T-helper 2 cell treated with Interferon-gamma antibody and Interleukin-4, amounts not matched to agents 5 μg/mL and 100 μg/mL, for 36 hours (primary cell): ENCODE results near the gene VSIR.

Source experiments
- DNase-seq: peaks from one replicate; pipeline ENCODE4 v3.0.0; 2021; ENCODE audit warnings: low spot score
- H3K27ac Mint-ChIP-seq: one replicate; pipeline ENCODE4 v1.8.0; 2021; ENCODE audit warnings: mild to moderate bottlenecking, mixed read lengths
- H3K27me3 Mint-ChIP-seq: one replicate; pipeline ENCODE4 v1.8.0; 2021; ENCODE audit warnings: low read depth, mixed read lengths
- H3K36me3 Mint-ChIP-seq: one replicate; pipeline ENCODE4 v1.8.0; 2021; ENCODE audit warnings: low read depth, mixed read lengths
- H3K4me1 Mint-ChIP-seq: one replicate; pipeline ENCODE4 v1.8.0; 2021; ENCODE audit warnings: low read depth, mixed read lengths
- H3K4me3 Mint-ChIP-seq: one replicate; pipeline ENCODE4 v1.8.0; 2022; ENCODE audit warnings: mild to moderate bottlenecking, moderate library complexity, mixed read lengths
- H3K9me3 Mint-ChIP-seq: one replicate; pipeline ENCODE4 v1.8.0; 2021; ENCODE audit warnings: mixed read lengths

VSIR gene

GRCh38 chr10:71782221-71782916 lies 9.0 kb upstream of the VSIR start:
- Mint-ChIP-seq H3K27ac (no peak overlapping the region), H3K27me3 (no peaks in the 10 kb centered on the region), H3K9me3 (no peaks in the 10 kb centered on the region), H3K4me3 (no peak overlapping the region), H3K36me3 (no peaks in the 10 kb centered on the region), H3K4me1 (peaks cover 8% of the 10 kb centered on the region)
- DNase-seq = no peak

GRCh38 chr10:71780719-71781118 lies 7.4 kb upstream of the VSIR start:
- Mint-ChIP-seq H3K36me3 (no peaks in the 10 kb centered on the region), H3K9me3 (no peaks in the 10 kb centered on the region), H3K27me3 (no peaks in the 10 kb centered on the region), H3K4me1 (peaks cover 17% of the 10 kb centered on the region), H3K4me3 (no peak overlapping the region), H3K27ac (no peak overlapping the region)
- no peak for DNase-seq

- no peak for DNase-seq
- no peaks in the 10 kb centered on the region for H3K9me3 Mint-ChIP-seq
- no peaks in the 10 kb centered on the region for H3K27me3 Mint-ChIP-seq
- no peaks in the 10 kb centered on the region for H3K36me3 Mint-ChIP-seq
- no peak overlapping the region for H3K27ac Mint-ChIP-seq
- no peak overlapping the region for H3K4me3 Mint-ChIP-seq
- peaks cover 22% of the 10 kb centered on the region for H3K4me1 Mint-ChIP-seq
These were observed 6.8 kb upstream of the VSIR start for GRCh38 chr10:71780156-71780555.

GRCh38 chr10:71779641-71780040 lies 6.3 kb upstream of the VSIR start:
- Mint-ChIP-seq H3K4me1 (peaks cover 23% of the 10 kb centered on the region), H3K9me3 (no peaks in the 10 kb centered on the region), H3K4me3 (peak overlapping the region; percentile 32), H3K27ac (no peak overlapping the region), H3K36me3 (no peaks in the 10 kb centered on the region), H3K27me3 (no peaks in the 10 kb centered on the region)
- no peak for DNase-seq

- Mint-ChIP-seq H3K4me1 (peaks cover 34% of the 10 kb centered on the region), H3K27ac (no peak overlapping the region)
These were observed 4.9 kb upstream of the VSIR start for GRCh38 chr10:71778071-71778825.

GRCh38 chr10:71777213-71777985 lies 4.1 kb upstream of the VSIR start:
- no peak for DNase-seq
- Mint-ChIP-seq H3K27me3 (no peaks in the 10 kb centered on the region), H3K27ac (no peak overlapping the region), H3K9me3 (no peaks in the 10 kb centered on the region), H3K36me3 (peaks cover 2% of the 10 kb centered on the region), H3K4me3 (no peak overlapping the region), H3K4me1 (peaks cover 32% of the 10 kb centered on the region)

More at GRCh38 chr10:71778071-71778825, 4.9 kb upstream of the VSIR start:
- peaks cover 1% of the 10 kb centered on the region for H3K36me3 Mint-ChIP-seq
- no peaks in the 10 kb centered on the region for H3K9me3 Mint-ChIP-seq
- no peaks in the 10 kb centered on the region for H3K27me3 Mint-ChIP-seq
- no peak overlapping the region for H3K4me3 Mint-ChIP-seq
- no peak for DNase-seq

- DNase-seq = no peak
- Mint-ChIP-seq H3K27ac (no peak overlapping the region), H3K4me3 (no peak overlapping the region), H3K36me3 (peaks cover 11% of the 10 kb centered on the region), H3K9me3 (no peaks in the 10 kb centered on the region), H3K4me1 (peaks cover 41% of the 10 kb centered on the region), H3K27me3 (no peaks in the 10 kb centered on the region)
These were observed 3.2 kb upstream of the VSIR start for GRCh38 chr10:71776481-71776925.

- DNase-seq = no peak
- Mint-ChIP-seq H3K4me3 (peak overlapping the region; percentile 94), H3K9me3 (no peaks in the 10 kb centered on the region), H3K27ac (no peak overlapping the region), H3K27me3 (no peaks in the 10 kb centered on the region), H3K36me3 (peaks cover 18% of the 10 kb centered on the region), H3K4me1 (peaks cover 46% of the 10 kb centered on the region)
These were observed 1.8 kb upstream of the VSIR start for GRCh38 chr10:71774916-71775702.

GRCh38 chr10:71772832-71773220 lies 494 bp downstream of the VSIR start:
- no peaks in the 10 kb centered on the region for H3K27me3 Mint-ChIP-seq
- H3K4me1 Mint-ChIP-seq = peaks cover 61% of the 10 kb centered on the region
- no peak for DNase-seq
- H3K36me3 Mint-ChIP-seq = peaks cover 35% of the 10 kb centered on the region
- peak overlapping the region; percentile 94 for H3K4me3 Mint-ChIP-seq
- peak overlapping the region; percentile 91 for H3K27ac Mint-ChIP-seq
- no peaks in the 10 kb centered on the region for H3K9me3 Mint-ChIP-seq

GRCh38 chr10:71771821-71772617 lies 1.3 kb downstream of the VSIR start:
- peak overlapping the region; percentile 91 for H3K27ac Mint-ChIP-seq
- H3K4me1 Mint-ChIP-seq = peaks cover 66% of the 10 kb centered on the region
- H3K4me3 Mint-ChIP-seq = peak overlapping the region; percentile 94
- H3K27me3 Mint-ChIP-seq = no peaks in the 10 kb centered on the region
- DNase-seq = peak; percentile 42
- H3K36me3 Mint-ChIP-seq = peaks cover 40% of the 10 kb centered on the region
- H3K9me3 Mint-ChIP-seq = no peaks in the 10 kb centered on the region

GRCh38 chr10:71771204-71771603 lies 2.1 kb downstream of the VSIR start:
- DNase-seq = no peak
- peaks cover 47% of the 10 kb centered on the region for H3K36me3 Mint-ChIP-seq
- H3K4me1 Mint-ChIP-seq = peaks cover 68% of the 10 kb centered on the region
- H3K9me3 Mint-ChIP-seq = no peaks in the 10 kb centered on the region
- H3K27ac Mint-ChIP-seq = peak overlapping the region; percentile 91
- H3K27me3 Mint-ChIP-seq = no peaks in the 10 kb centered on the region
- peak overlapping the region; percentile 94 for H3K4me3 Mint-ChIP-seq

- Mint-ChIP-seq H3K9me3 (no peaks in the 10 kb centered on the region), H3K4me1 (peaks cover 67% of the 10 kb centered on the region), H3K27ac (peak overlapping the region; percentile 91), H3K36me3 (peaks cover 47% of the 10 kb centered on the region), H3K4me3 (peak overlapping the region; percentile 94), H3K27me3 (no peaks in the 10 kb centered on the region)
- no peak for DNase-seq
These were observed 2.5 kb downstream of the VSIR start for GRCh38 chr10:71770789-71771188.

GRCh38 chr10:71770255-71770654 lies 3.1 kb downstream of the VSIR start:
- DNase-seq = no peak
- H3K27me3 Mint-ChIP-seq = no peaks in the 10 kb centered on the region
- H3K4me3 Mint-ChIP-seq = peak overlapping the region; percentile 94
- H3K36me3 Mint-ChIP-seq = peaks cover 50% of the 10 kb centered on the region
- peaks cover 64% of the 10 kb centered on the region for H3K4me1 Mint-ChIP-seq
- no peaks in the 10 kb centered on the region for H3K9me3 Mint-ChIP-seq
- peak overlapping the region; percentile 93 for H3K27ac Mint-ChIP-seq
